ENCODE measurements around the gene SMYD1. TPM values are rescaled to one million over a fixed set of nuclear protein-coding genes. Genes with fewer than 3 reads are reported as not detected.

Gene SMYD1
- total and polyA plus RNA-seq, 10 of the 15 experiments (the other 5 are each of a cell fraction or from before 2014, with no cell fraction given) = 0.09 TPM; not detected in 9

GRCh38 chr2:88144271-88144670 is 76.6 kb downstream of the SMYD1 start (continued):
- TF ChIP-seq E4F1 (IDR thresholded peaks at IDR 0.05; ENCODE audit: borderline replicate concordance, partially characterized antibody) (no peak), WRNIP1 (IDR thresholded peaks at IDR 0.05; ENCODE audit: borderline replicate concordance, low read depth, low read length) (no peak), EED (IDR thresholded peaks at IDR 0.05; ENCODE audit: low read depth) (no peak), SIN3A (IDR thresholded peaks at IDR 0.05; ENCODE audit: low read depth, low read length) (no peak), CBX5 (IDR thresholded peaks at IDR 0.05; ENCODE audit: low read depth) (no peak), BACH1 (IDR thresholded peaks at IDR 0.05; ENCODE audit: borderline replicate concordance) (no peak)

- 44% methylated on average over 10 of the region's 10 CpGs for WGBS (ENCODE audit: insufficient coverage, insufficient replicate concordance, low lambda C conversion rate, missing lambda C conversion rate)
- BruUV-seq (replicated peaks) = no TSS peak
- CTCF ChIA-PET = no interaction called here
- Histone ChIP-seq H3K9me3 (replicated peaks; ENCODE audit: control insufficient read depth, insufficient read depth, low read length) (no peaks in the 10 kb centered on the region), H3K36me3 (ENCODE audit: control insufficient read depth in 2 of 2, insufficient read depth in 2 of 2, low read length in 1 of 2) (no peaks in the 10 kb centered on the region), H3K4me3 (no peak overlapping the region), H3K4me2 (ENCODE audit: control insufficient read depth, insufficient read depth) (no peak overlapping the region), H4K20me1 (ENCODE audit: control insufficient read depth, insufficient read depth) (no peaks in the 10 kb centered on the region), H3K79me2 (ENCODE audit: control insufficient read depth, insufficient read depth, low read length) (no peaks in the 10 kb centered on the region), H2AFZ (ENCODE audit: control insufficient read depth, low read depth, low read length) (no peak overlapping the region), H3K27me3 (replicated peaks in 1 of 2; ENCODE audit: control insufficient read depth in 2 of 2, insufficient read depth in 2 of 2, low read length in 1 of 2) (0 out of 4 replicates have a peak, but pooled peaks cover 0 to 2% of the 10 kb centered on the region in 2 experiments), H3K4me1 (ENCODE audit: control insufficient read depth, insufficient read depth, low read length) (no peaks in the 10 kb centered on the region), H3K27ac (ENCODE audit: control insufficient read depth, insufficient read depth) (no peak overlapping the region), H3K9ac (ENCODE audit: control insufficient read depth, insufficient read depth, low read length) (no peak overlapping the region)
- RAD21 ChIA-PET (ENCODE audit: unreplicated experiment) = no interaction called here
- in situ Hi-C loops (cut with MboI) = no loop called here
- SMC1A ChIA-PET (ENCODE audit: uncharacterized antibody, unreplicated experiment) = interaction anchor here (1.4 kb wide), 1 partner anchor 14 kb away, joined by 3 read pairs; no protein-coding TSS in a partner anchor
- FAIRE-seq (no peak), ATAC-seq (no peak), DNase-seq (ENCODE audit: low read depth, low spot score) (no peak)
- intact Hi-C loops (cut with micrococcal nuclease; ENCODE audit: unreplicated experiment) = loop anchor here (5.0 kb wide), 1 partner anchor 63 kb away; no protein-coding TSS in a partner anchor
- POLR2A ChIA-PET = no interaction called here
- no peak for TF ChIP-seq ZNF24 (IDR thresholded peaks at IDR 0.05)
Observed at GRCh38 chr2:88144914-88145497, 77.4 kb downstream of the SMYD1 start.

All from GM12878 (cell line).